Measurements from ENCODE around the gene ZSCAN31. TPM values are rescaled to one million over a fixed set of nuclear protein-coding genes. Genes with fewer than 3 reads are reported as not detected.
A peak's percentile ranks its signal among the peaks of the same experiment; 100 is the strongest.

The ZSCAN31 gene
- total and polyA plus RNA-seq, 9 of the 15 experiments (the other 6 are each of a cell fraction or from before 2014, with no cell fraction given): 3.9 to 12.1 (median 7.0) TPM

- TF ChIP-seq SP2 (IDR thresholded peaks at IDR 0.05; ENCODE audit: extremely low read depth, low read depth, low read length, poor library complexity, severe bottlenecking) (peak; percentile 78), PHB2 (IDR thresholded peaks at IDR 0.05; ENCODE audit: low read depth) (no peak), NFIC (IDR thresholded peaks at IDR 0.05) (0 out of 2 replicates have a peak, but pooled peaks have one; percentile 14), RAD51 (IDR thresholded peaks at IDR 0.05; ENCODE audit: borderline replicate concordance, low read depth) (peak; percentile 45; the same call in 1 of the 2 replicates), SRSF3 (IDR thresholded peaks at IDR 0.05; ENCODE audit: insufficient read depth, low read length) (no peak), SMAD2 (IDR thresholded peaks at IDR 0.05; ENCODE audit: low read depth, low read length) (no peak), KLF1 (tag; IDR thresholded peaks at IDR 0.05) (no peak), GATAD2B (IDR thresholded peaks at IDR 0.05; ENCODE audit: borderline replicate concordance) (no peak), PTBP1 (IDR thresholded peaks at IDR 0.05; ENCODE audit: low read depth, low read length) (peak; percentile 78; the same call in 1 of the 2 replicates), CTBP1 (IDR thresholded peaks at IDR 0.05; ENCODE audit: borderline replicate concordance) (peak; percentile 77; the same call in 1 of the 2 replicates), AFF4 (CRISPR knock-in tag; IDR thresholded peaks at IDR 0.05) (no peak), CBFB (CRISPR knock-in tag; IDR thresholded peaks at IDR 0.05) (no peak), MAFK (IDR thresholded peaks at IDR 0.05; ENCODE audit: low read length) (no peak), HNRNPL (IDR thresholded peaks at IDR 0.05; ENCODE audit: low read depth, low read length) (no peak), GATA2 (CRISPR knock-in tag; IDR thresholded peaks at IDR 0.05) (0 out of 2 replicates have a peak, but pooled peaks have one; percentile 66)
- TF ChIP-seq, protein P1, sequence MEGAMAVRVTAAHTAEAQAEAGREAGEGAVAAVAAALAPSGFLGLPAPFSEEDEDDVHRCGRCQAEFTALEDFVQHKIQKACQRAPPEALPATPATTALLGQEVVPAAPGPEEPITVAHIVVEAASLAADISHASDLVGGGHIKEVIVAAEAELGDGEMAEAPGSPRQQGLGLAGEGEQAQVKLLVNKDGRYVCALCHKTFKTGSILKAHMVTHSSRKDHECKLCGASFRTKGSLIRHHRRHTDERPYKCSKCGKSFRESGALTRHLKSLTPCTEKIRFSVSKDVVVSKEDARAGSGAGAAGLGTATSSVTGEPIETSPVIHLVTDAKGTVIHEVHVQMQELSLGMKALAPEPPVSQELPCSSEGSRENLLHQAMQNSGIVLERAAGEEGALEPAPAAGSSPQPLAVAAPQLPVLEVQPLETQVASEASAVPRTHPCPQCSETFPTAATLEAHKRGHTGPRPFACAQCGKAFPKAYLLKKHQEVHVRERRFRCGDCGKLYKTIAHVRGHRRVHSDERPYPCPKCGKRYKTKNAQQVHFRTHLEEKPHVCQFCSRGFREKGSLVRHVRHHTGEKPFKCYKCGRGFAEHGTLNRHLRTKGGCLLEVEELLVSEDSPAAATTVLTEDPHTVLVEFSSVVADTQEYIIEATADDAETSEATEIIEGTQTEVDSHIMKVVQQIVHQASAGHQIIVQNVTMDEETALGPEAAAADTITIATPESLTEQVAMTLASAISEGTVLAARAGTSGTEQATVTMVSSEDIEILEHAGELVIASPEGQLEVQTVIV (CRISPR knock-in tag; IDR thresholded peaks at IDR 0.05; ENCODE audit: borderline replicate concordance): no peak
- TF ChIP-seq, protein P2, sequence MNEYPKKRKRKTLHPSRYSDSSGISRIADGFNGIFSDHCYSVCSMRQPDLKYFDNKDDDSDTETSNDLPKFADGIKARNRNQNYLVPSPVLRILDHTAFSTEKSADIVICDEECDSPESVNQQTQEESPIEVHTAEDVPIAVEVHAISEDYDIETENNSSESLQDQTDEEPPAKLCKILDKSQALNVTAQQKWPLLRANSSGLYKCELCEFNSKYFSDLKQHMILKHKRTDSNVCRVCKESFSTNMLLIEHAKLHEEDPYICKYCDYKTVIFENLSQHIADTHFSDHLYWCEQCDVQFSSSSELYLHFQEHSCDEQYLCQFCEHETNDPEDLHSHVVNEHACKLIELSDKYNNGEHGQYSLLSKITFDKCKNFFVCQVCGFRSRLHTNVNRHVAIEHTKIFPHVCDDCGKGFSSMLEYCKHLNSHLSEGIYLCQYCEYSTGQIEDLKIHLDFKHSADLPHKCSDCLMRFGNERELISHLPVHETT (CRISPR knock-in tag; conservative IDR thresholded peaks at IDR 0.05 in 1 of 2, IDR thresholded peaks at IDR 0.05 in 1 of 2): 0 out of 4 replicates have a peak, but pooled peaks of 1 of the 2 experiments have one; percentile 26
- TF ChIP-seq, protein P3, sequence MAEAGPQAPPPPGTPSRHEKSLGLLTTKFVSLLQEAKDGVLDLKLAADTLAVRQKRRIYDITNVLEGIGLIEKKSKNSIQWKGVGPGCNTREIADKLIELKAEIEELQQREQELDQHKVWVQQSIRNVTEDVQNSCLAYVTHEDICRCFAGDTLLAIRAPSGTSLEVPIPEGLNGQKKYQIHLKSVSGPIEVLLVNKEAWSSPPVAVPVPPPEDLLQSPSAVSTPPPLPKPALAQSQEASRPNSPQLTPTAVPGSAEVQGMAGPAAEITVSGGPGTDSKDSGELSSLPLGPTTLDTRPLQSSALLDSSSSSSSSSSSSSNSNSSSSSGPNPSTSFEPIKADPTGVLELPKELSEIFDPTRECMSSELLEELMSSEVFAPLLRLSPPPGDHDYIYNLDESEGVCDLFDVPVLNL (CRISPR knock-in tag; IDR thresholded peaks at IDR 0.05; ENCODE audit: low read depth): no peak
Observed at GRCh38 chr6:28383235-28384142, 47.5 kb upstream of the ZSCAN31 start (continued).

Measured in K562 (cell line).